Muscle of arm (tissue), 12 donors: ENCODE data around the gene PRKCZ. TPM values are rescaled to one million over a fixed set of nuclear protein-coding genes. Genes with fewer than 3 reads are reported as not detected.

Source experiments
- DNase-seq: peaks from one replicate; pipeline ENCODE4 v3.0.0-alpha.2; 2013
- polyA plus RNA-seq, 12 donors: library from polyadenylated mRNA; unstranded; fragments of 120-200 nt; gene quantifications; one replicate each; pipeline ENCODE4 v1.2.1, GENCODE V29; 2013; ENCODE audit not compliant: insufficient read length in 12 of 12

PRKCZ gene
- polyA plus RNA-seq, 12 donors: 4.2 to 15.0 (median 6.3) TPM; not detected in 1

GRCh38 chr1:2175681-2176454 lies 125.7 kb downstream of the PRKCZ start:
- DNase-seq: no peak

DNA sequence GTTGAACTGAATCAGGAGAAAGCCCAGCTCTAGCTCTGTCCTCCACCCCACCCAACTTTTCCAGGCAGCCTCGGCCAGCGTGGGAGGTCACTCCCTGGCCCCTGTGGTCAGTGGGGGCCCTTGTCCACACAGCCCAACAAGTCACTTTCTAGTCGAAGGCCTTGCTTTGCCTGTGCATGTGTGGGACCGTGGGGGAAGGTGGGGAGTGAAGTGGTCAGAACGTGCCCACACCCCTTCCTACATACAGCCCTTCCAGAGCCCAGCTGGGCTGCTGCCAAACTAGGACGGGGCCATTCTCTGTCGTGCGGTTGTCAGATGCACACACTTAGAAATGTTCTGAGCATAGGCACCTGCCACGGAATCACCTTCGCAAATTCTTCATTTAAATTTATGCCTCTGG lies 126.4 kb downstream of the PRKCZ start:
- DNase-seq: no peak

DNA sequence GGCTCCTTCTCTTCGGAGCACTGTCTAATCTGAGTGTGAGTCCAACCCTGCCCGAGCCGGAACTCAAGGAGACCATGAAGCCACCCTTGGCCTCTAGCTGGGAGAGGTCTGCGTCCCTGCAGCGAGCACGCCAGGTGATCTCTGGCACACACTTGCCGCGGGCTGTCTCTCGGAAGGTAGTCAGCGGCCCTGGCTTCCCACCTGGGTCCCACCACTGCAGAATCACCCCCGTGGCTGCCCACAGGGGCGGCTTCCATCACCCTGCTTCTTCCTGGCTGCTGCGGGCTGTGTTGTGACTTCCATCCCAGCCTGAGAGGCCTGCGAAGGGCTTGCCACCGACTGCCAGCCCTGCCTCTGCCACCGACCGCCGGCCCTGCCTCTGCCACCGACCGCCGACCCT lies 127.3 kb downstream of the PRKCZ start:
- no peak for DNase-seq

DNA sequence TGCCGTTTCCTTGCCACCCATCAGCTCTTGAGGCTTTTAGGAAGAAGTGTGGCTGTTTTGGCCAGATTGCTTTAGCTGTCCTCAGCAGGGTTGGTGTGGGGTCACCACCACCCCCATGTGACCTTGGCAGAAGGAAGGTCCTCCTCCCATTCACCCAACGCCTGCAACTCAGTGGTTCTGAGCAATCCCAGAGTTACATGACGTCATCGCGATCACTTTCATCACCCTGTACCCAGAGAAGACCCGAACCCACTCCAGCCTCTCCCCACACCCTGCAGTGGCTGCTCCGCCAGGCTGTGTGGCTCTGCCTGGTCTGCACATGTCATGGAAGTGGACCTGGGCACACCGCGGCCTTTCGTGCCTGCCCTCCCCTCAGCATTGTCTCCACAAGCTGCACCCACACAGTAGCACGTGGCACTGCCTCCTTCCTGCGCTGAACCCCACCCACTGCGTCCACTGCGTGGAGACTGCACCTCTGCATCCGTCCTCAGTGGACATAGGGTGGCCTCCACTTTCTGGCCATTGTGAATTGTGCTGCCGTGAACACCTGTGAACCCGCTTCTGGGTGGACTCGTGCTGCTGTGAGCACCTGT lies 127.8 kb downstream of the PRKCZ start:
- DNase-seq: no peak

- DNase-seq: no peak
These were observed 128.7 kb downstream of the PRKCZ start for GRCh38 chr1:2178875-2179274.

- no peak for DNase-seq
These were observed 129.2 kb downstream of the PRKCZ start for GRCh38 chr1:2179283-2180013.

GRCh38 chr1:2180297-2181245 lies 130.4 kb downstream of the PRKCZ start:
- DNase-seq: no peak

DNA sequence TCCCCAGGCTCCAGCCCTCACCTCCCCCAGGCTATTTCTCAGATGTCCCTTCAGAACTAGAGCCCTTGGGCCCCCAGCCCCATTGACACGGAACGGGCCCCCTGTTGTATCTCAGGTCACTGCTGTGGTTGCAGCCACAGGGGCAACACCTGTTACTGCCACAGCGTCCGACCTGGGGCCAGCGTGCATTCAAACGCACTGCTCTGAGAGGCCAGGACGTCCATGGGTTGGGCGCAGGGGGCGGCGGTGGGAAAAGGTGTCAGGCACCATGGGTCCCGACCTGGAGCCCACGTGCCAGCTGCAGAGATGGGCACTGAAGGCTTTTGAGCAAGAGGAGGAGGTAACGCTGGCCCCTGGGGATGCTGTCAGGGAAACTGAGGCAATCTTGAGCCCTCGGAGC lies 131.1 kb downstream of the PRKCZ start:
- DNase-seq: no peak

GRCh38 chr1:2181752-2182151 lies 131.5 kb downstream of the PRKCZ start:
- DNase-seq: no peak

DNA sequence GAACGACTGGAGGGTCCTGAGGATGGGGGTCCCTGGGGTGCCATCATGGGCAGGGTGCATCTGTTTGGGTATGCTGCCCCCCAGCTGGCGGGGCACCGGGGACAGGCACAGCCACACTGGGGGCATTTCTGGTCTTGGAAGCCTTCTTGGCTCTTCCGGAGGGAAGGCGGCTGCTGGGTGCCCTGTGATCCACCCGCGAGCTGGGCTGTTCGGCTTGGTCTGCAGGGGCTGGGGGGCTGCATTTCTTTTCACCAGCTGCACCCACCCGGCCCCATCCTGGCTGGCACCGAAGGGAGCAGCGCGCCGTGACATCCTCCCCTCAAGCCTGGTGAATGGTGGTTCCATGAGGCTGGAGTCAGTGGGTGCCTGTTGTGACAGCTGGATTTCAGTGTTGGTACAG lies 132.2 kb downstream of the PRKCZ start:
- no peak for DNase-seq

DNA sequence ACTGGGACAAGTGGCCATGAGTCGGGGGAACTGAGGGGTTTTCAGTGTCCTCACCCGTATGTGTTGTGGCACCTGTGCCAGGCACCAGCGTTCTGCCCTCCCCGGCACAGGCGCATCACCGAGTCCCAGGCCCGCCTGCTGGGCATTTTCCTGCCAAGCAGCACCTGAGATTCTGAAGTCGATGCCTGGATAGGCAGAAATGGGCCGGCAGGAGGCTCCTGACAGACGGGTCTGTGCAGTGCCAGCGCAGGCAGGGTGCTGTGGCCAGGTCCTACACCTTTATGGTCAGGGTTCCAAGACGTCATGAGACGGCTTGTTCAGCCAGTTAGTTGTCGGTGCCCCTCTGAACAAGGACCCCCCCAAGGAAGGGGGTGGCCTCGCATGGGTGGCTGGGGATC lies 133.7 kb downstream of the PRKCZ start:
- no peak for DNase-seq

DNA sequence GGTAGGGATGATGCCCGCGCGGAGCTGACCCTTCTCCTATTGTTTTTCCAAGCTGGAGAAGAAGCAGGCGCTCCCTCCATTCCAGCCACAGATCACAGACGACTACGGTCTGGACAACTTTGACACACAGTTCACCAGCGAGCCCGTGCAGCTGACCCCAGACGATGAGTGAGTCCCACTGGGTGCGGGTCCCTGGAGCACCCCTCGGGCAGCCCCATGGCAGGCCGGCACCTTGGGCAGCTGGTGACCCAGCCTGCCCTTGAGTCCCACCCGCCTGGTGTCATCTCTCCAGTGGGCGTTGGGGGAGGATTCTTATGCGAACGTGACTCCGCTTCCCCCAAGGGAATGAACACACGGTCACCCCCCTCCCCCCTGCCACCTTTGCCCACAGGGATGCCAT lies 134.3 kb downstream of the PRKCZ start:
- no peak for DNase-seq

- DNase-seq: no peak
These were observed 134.7 kb downstream of the PRKCZ start for GRCh38 chr1:2184934-2185333.

DNA sequence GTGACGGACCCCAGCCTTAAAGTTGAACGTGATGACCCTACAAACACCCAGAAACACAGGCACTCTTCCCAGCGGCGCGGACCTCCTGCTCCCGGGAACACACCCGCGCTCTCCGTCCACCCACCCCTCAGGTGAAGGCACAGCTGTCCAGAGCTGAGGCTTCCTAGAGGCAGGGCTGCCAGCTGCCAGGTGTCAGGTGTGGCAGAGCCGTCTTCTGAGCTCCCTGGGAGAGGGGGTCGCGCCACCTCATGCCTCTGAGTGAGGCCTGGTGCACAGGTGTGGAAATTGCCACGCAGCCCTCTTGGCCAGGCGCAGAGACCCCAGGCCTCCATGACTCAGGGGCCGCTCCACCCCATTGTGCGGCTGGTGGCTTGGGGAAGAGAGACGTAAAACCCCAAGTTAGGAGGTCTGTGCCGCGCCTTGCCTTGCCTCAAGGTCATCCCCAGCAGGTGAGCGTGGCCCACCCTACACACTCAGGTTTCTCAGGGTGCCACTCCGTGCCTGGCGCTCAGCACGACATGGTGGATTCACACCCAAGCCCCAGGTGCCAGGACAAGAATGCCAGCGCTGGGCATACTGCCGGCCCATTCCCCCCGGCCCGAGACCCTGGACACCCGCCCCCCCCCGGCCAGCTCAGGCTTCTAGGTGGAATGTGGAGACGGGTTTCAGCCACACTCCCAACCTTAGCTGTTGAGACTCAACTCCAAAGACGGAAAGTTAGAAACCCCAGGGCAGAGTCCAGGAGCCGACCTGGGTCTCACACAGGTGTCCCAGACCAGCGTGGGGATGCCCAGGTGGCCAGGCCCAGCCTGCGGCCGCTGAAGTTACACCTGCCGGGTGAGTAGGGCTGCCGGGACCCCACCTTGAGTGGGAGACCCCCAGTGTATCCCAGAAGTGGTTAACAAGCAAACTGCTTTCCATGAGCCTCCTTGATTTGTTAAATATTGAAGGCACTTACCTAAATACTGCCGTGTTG lies 136.0 kb downstream of the PRKCZ start:
- DNase-seq: no peak

- DNase-seq: no peak
These were observed 136.7 kb downstream of the PRKCZ start for GRCh38 chr1:2186901-2187300.

- DNase-seq: no peak
These were observed 137.4 kb downstream of the PRKCZ start for GRCh38 chr1:2187619-2188018.

GRCh38 chr1:2188336-2188735 lies 138.1 kb downstream of the PRKCZ start:
- DNase-seq: no peak

GRCh38 chr1:2189459-2190425 lies 139.5 kb downstream of the PRKCZ start:
- DNase-seq: peak; percentile 95

- DNase-seq: no peak
These were observed 140.3 kb downstream of the PRKCZ start for GRCh38 chr1:2190491-2190976.
